Activated T-cell treated with anti-CD3 and anti-CD28 coated beads for 4 hours (primary cell): ENCODE measurements around the gene LCE1F.

Experiments
- DNase-seq: peaks from one replicate; pipeline ENCODE4 v3.0.0-alpha.2; 2020

Gene LCE1F

DNA sequence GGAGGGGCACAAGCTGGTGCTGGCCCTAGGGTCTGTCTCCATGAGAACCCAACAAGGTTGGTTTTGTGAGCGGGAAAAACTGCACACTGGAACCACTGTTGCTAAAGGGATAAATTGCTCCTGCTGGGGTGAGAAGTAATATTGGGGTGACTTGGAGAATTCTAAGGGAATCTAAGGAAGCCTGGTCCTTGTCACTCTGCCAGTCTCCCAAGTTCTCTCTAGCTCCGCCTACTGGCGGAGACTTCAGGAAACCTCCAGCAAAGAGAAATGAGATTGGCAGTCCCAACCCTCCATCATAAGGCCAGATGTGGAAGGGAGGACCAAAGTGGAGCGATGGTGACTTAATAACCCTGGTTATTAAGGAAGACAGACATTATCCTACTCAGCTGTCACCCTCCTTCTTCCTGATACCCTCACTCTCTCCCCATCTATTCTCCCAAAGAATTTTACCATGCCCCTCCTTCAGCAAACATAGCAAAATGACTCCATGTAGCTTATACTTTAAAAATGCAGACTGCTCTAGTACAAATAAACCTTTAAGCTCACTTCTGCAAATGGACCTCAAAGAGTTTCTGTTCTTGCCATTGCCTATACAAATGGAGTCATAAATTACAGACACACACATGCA, 2.7 kb downstream of the LCE1F start:
- DNase-seq = no peak

- DNase-seq = no peak
These were observed 8.2 kb downstream of the LCE1F start for GRCh38 chr1:152783095-152783494.

DNA sequence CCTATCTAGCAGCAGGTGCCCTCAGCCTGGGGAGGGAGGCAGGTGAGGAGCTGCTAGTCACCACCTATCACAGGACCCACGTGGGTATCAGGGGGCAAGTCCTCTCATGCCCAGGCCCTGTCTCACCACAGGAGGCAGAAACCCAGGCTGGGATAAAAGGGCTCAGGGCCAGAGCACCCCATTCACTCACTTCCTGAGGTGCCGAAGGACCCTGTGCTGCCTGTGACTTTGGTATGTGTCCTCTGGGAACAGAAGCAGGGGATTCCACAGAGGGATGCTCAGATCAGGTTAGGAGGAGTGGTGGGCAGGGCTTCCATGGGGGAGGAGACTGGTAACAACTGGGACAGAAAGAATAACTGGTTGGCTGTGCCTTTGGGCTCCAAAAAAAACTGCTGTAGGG, 11.1 kb downstream of the LCE1F start, which contains the start of gene LCE1E:
TSS of gene LCE1E (plus strand) at position 181 of the 400 bp plus-strand sequence. CDS start 1,043 bp downstream, outside the sequence.
- no peak for DNase-seq

- no peak for DNase-seq
These were observed 20.7 kb downstream of the LCE1F start for GRCh38 chr1:152795686-152796085.

GRCh38 chr1:152796421-152796820, 21.5 kb downstream of the LCE1F start, which contains the start of gene LCE1D:
Gene LCE1D, plus strand, starts transcription at chr1:152796721. Its CDS starts 1,074 bp downstream, at chr1:152797795.
- no peak for DNase-seq

- no peak for DNase-seq
These were observed 26.4 kb downstream of the LCE1F start for GRCh38 chr1:152801333-152801732.

DNA sequence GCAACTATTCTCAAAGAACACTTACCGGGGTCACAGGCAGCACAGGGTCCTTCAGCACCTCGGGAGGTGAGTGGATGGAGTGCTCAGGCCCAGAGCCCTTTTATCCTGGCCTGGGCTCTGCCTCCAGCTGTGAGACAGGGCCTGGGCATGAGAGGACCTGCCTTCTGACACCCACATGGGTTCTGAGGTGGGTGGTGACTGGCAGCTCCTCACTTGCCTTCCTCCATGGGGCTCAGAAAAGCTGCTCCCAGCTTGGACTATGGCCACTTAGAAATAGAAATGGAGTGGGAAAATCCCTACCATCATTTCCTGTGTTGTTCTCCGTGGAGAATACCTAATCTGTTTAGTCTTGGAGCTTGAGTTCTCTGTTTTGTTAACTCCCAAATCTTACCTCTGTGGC, 31.6 kb downstream of the LCE1F start, which contains the start of gene LCE1C:
TSS of gene LCE1C (minus strand) at position 76 of the 400 bp plus-strand sequence. CDS start 1,173 bp downstream, outside the sequence.
- no peak for DNase-seq

DNA sequence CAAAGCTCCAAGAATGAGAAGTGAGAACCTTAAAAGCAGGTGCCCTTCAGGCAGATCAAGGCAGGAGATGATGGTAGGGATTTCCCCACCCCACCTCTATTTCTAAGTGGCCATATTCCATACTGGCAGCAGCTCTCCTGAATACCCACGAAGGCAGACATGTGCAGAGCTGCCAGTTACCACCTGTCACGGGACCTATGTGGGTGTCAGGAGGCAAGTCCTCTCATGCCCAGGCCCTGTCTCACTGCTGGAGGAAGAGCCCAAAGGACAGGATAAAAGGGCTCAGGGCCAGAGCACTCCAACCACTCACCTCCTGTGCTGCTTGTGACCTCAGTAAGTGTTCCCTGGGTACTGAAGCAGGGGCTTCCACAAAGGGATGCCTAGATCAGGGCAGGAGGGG, 36.1 kb downstream of the LCE1F start:
- DNase-seq = no peak

DNA sequence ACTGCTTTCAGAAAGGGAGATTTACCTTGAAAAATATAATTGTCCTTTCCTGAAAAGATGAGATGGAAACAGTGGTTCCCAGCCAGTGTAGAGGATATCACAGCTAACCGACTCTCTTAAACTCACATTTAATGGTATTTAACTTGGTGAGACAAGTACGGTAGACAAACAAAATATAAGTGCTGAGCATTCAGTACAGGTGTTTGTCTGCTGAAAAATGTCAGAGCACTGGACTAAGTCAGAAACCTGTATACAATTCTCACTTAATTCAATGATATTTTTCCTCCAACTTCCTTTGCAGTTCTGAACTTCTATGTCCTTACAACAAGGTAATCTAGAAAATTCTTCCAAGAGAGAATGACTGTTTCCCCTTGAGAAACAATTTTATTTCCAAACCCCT, 36.7 kb downstream of the LCE1F start, which contains the start of gene LCE1B:
TSS of gene LCE1B (plus strand) at position 301 of the 400 bp plus-strand sequence. CDS start 476 bp downstream, outside the sequence.
- DNase-seq = no peak

DNA sequence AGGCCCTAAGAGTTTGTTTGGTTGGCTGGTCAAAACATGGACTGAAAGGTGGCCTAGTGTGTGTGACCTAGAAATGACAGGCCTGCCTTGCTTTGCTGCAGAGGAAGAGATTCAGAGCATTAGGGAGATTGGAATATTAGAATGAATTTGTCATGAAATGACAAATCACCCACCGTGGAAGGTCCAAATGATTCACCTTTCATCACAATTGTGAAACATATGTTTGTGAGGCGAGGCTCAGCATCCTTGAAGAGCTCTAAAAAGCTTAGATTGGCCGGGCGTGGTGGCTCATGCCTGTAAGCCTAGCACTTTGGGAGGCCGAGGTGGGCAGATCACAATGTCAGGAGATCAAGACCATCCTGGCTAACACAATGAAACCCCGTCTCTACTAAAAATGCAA, 42.4 kb downstream of the LCE1F start:
- no peak for DNase-seq

DNA sequence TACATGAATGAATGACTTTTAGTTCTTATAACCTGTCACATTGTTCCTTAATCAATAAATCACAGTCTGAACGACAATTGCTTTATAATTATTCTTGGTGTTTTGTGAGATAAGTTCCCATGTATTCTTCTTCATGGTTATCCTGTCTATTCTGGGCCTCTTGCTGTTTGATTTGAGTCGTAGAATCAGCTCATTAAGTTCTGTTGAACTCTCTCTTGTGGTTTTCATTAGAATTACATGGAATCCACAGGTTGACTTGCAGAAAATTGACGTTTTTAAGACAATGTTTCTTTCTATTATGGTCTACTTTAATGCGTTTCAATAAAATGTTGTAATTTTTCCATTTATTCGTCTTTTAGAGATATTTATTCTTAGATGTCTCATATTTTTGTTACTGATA, 48.4 kb downstream of the LCE1F start:
- no peak for DNase-seq

DNA sequence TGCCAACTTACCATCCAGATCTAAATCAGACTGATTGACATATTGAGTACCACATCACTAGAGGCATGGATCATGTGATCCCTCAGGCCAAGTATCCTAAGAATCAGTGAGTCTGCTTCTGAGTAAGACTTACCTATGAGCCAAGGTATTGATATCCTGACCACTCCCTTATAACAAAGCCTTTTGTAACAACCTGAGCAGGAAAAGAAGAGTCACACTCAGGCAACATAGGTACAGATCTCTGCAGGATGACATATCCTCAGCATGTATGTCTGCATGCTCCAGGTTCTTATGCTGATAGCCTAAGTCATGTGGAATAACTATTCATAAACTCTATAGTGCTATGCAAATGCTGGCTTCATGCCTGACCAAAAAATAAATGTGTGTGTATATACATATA, 50.0 kb downstream of the LCE1F start:
- no peak for DNase-seq
